Neural progenitor cell (in vitro differentiated cells): ENCODE results near the gene PTTG1IP. TPM values are rescaled to one million over a fixed set of nuclear protein-coding genes. Genes with fewer than 3 reads are reported as not detected.

ENCODE experiments used
- DNase-seq: peaks from one replicate; pipeline ENCODE4 v3.0.0-alpha.2; 2016; ENCODE audit warnings: low spot score
- H2AFZ ChIP-seq: fragments of 200-600 bp; sonication (generic); replicated peaks from 2 replicates; pipeline ENCODE4 v1.6.1; 2016; ENCODE audit warnings: antibody characterized with exemption
- H3F3A ChIP-seq: fragments of 200-600 bp; sonication (generic); 2 replicates; pipeline ENCODE4 v1.6.1; 2016; ENCODE audit warnings: antibody characterized with exemption, low read depth
- H3K27ac ChIP-seq: fragments of 200-600 bp; sonication (generic); 2 replicates; pipeline ENCODE4 v1.5.1; 2016; ENCODE audit warnings: mild to moderate bottlenecking
- H3K27me3 ChIP-seq: fragments of 200-600 bp; sonication (generic); 2 replicates; pipeline ENCODE4 v1.6.1; 2016; ENCODE audit warnings: mild to moderate bottlenecking, moderate library complexity
- H3K36me3 ChIP-seq: fragments of 200-600 bp; sonication (generic); 2 replicates; pipeline ENCODE4 v1.5.1; 2016
- H3K4me1 ChIP-seq: fragments of 200-600 bp; sonication (generic); 2 replicates; pipeline ENCODE4 v1.6.1; 2016; ENCODE audit warnings: mixed run types
- H3K4me2 ChIP-seq: fragments of 200-600 bp; sonication (generic); 2 replicates; pipeline ENCODE4 v1.6.1; 2016
- H3K4me3 ChIP-seq: fragments of 200-600 bp; sonication (generic); 2 replicates; pipeline ENCODE4 v1.5.1; 2016
- H3K79me2 ChIP-seq: fragments of 200-600 bp; sonication (generic); 2 replicates; pipeline ENCODE4 v1.6.1; 2016; ENCODE audit warnings: low read depth
- H3K9ac ChIP-seq: fragments of 200-600 bp; sonication (generic); 2 replicates; pipeline ENCODE4 v1.6.1; 2016
- H3K9me3 ChIP-seq: fragments of 200-600 bp; sonication (generic); 2 replicates; pipeline ENCODE4 v1.5.1; 2016; ENCODE audit warnings: low read depth
- H4K20me1 ChIP-seq: fragments of 200-600 bp; sonication (generic); 2 replicates; pipeline ENCODE4 v1.6.1; 2016; ENCODE audit warnings: low read depth
- H3K27ac Mint-ChIP-seq: 3 replicates; pipeline ENCODE4 v1.8.0; 2021; ENCODE audit warnings: mixed read lengths
- H3K27me3 Mint-ChIP-seq: 2 replicates; pipeline ENCODE4 v1.8.0; 2022; ENCODE audit warnings: low read depth, mild to moderate bottlenecking, inconsistent platforms, moderate library complexity, mixed read lengths; ENCODE audit not compliant: insufficient read depth
- H3K36me3 Mint-ChIP-seq: 3 replicates; pipeline ENCODE4 v1.8.0; 2021; ENCODE audit warnings: mixed read lengths
- H3K4me1 Mint-ChIP-seq: 3 replicates; pipeline ENCODE4 v1.8.0; 2021; ENCODE audit warnings: mixed read lengths
- H3K4me3 Mint-ChIP-seq: 3 replicates; pipeline ENCODE4 v1.8.0; 2021; ENCODE audit warnings: mild to moderate bottlenecking, moderate library complexity, mixed read lengths
- H3K9me3 Mint-ChIP-seq: 3 replicates; pipeline ENCODE4 v1.8.0; 2020; ENCODE audit warnings: mixed read lengths
- EZH2 ChIP-seq: fragments of 200-600 bp; sonication (generic); IDR thresholded peaks from 2 replicates; pipeline ENCODE4 v1.6.1; 2017; ENCODE audit warnings: antibody characterized with exemption, mild to moderate bottlenecking, moderate library complexity
- EZH2phosphoT487 ChIP-seq: fragments of 200-600 bp; sonication (generic); IDR thresholded peaks from 2 replicates; pipeline ENCODE4 v1.6.1; 2017; ENCODE audit warnings: antibody characterized with exemption
- total RNA-seq: library from RNA; depleted of rRNA; stranded (reverse); fragments of >200 nt; gene quantifications from 2 replicates; pipeline ENCODE4 v1.2.3, GENCODE V29; 2015; ENCODE audit warnings: low replicate concordance
- TF ChIP-seq, protein P1 (sequence below): fragments of 200-600 bp; sonication (generic); IDR thresholded peaks from 2 replicates; pipeline ENCODE4 v1.5.1; 2017; ENCODE audit warnings: antibody characterized with exemption, mild to moderate bottlenecking

Gene PTTG1IP
- total RNA-seq, 1 donor from 2014 or later: 162 TPM

DNA sequence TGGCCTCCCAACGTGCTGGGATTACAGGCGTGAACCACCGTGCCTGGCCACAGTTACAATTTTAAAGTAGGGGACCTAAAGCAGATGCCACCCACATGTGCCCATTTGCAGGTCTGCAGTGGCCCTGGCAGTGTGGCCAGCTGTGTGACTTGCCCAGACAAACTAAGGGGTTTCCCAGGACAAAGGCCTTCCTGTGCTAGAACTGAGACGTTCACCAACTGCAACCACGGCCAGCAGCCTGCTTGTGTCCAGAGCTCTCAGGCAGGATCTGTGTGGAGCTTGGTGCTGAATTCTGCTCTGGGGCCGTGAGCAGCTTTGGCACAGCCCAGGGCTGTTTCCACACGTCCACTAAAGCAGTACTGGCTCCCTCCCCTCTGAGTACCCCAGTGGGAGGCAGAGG is 10.6 kb upstream of the PTTG1IP start:
- Mint-ChIP-seq H3K27ac (no peak overlapping the region), H3K4me1 (no peaks in the 10 kb centered on the region), H3K36me3 (no peaks in the 10 kb centered on the region), H3K9me3 (no peaks in the 10 kb centered on the region), H3K4me3 (no peak overlapping the region), H3K27me3 (peaks cover 6% of the 10 kb centered on the region)
- H3K27ac ChIP-seq: no peak overlapping the region
- H3K4me1 ChIP-seq: no peaks in the 10 kb centered on the region
- H3K36me3 ChIP-seq: no peaks in the 10 kb centered on the region
- no peaks in the 10 kb centered on the region for H3K27me3 ChIP-seq
- H4K20me1 ChIP-seq: no peaks in the 10 kb centered on the region
- no peak overlapping the region for H3K4me2 ChIP-seq
- no peak overlapping the region for H3K9ac ChIP-seq
- H2AFZ ChIP-seq: no peak overlapping the region
- no peaks in the 10 kb centered on the region for H3K9me3 ChIP-seq
- H3K4me3 ChIP-seq: no peak overlapping the region
- H3F3A ChIP-seq: no peaks in the 10 kb centered on the region
- no peak for DNase-seq
- no peaks in the 10 kb centered on the region for H3K79me2 ChIP-seq
- no peak for TF ChIP-seq EZH2
- TF ChIP-seq, protein P1, sequence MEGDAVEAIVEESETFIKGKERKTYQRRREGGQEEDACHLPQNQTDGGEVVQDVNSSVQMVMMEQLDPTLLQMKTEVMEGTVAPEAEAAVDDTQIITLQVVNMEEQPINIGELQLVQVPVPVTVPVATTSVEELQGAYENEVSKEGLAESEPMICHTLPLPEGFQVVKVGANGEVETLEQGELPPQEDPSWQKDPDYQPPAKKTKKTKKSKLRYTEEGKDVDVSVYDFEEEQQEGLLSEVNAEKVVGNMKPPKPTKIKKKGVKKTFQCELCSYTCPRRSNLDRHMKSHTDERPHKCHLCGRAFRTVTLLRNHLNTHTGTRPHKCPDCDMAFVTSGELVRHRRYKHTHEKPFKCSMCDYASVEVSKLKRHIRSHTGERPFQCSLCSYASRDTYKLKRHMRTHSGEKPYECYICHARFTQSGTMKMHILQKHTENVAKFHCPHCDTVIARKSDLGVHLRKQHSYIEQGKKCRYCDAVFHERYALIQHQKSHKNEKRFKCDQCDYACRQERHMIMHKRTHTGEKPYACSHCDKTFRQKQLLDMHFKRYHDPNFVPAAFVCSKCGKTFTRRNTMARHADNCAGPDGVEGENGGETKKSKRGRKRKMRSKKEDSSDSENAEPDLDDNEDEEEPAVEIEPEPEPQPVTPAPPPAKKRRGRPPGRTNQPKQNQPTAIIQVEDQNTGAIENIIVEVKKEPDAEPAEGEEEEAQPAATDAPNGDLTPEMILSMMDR: no peak

DNA sequence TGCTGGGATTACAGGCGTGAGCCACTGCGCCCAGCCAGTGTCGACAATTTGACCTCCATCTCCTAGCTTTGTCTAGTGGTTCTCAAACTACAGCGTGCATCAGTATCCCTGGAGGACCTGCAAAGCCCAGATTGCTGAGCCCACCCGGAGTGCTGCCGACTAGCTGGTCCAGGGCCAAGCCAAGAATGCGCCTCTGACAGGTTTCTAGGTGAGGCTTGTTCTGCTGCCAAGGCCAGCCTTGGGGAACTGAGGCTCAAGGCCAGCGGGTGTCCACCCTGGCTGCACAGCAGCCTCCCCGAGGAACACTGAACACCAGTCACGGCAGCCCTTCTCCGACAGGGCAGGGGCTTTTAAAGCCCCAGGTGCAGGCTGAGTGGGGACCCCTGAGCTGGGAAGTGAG is 9.8 kb upstream of the PTTG1IP start:
- Histone ChIP-seq H3K27me3 (no peaks in the 10 kb centered on the region), H3F3A (no peaks in the 10 kb centered on the region), H3K4me3 (no peak overlapping the region), H3K9me3 (no peaks in the 10 kb centered on the region), H3K79me2 (no peaks in the 10 kb centered on the region), H3K9ac (no peak overlapping the region), H2AFZ (no peak overlapping the region), H3K4me1 (no peaks in the 10 kb centered on the region), H3K36me3 (no peaks in the 10 kb centered on the region), H3K27ac (no peak overlapping the region), H4K20me1 (no peaks in the 10 kb centered on the region), H3K4me2 (no peak overlapping the region)
- no peaks in the 10 kb centered on the region for H3K36me3 Mint-ChIP-seq
- no peak for DNase-seq
- TF ChIP-seq, protein P1: no peak
- TF ChIP-seq EZH2: no peak
- peaks cover 6% of the 10 kb centered on the region for H3K27me3 Mint-ChIP-seq
- no peaks in the 10 kb centered on the region for H3K4me1 Mint-ChIP-seq
- no peak overlapping the region for H3K4me3 Mint-ChIP-seq
- H3K9me3 Mint-ChIP-seq: no peaks in the 10 kb centered on the region
- H3K27ac Mint-ChIP-seq: no peak overlapping the region

GRCh38 chr21:44881198-44881872 is 7.8 kb upstream of the PTTG1IP start:
- Histone ChIP-seq H3K9me3 (no peaks in the 10 kb centered on the region), H3F3A (no peaks in the 10 kb centered on the region), H3K27ac (no peak overlapping the region), H3K4me2 (no peak overlapping the region), H4K20me1 (no peaks in the 10 kb centered on the region), H3K4me3 (no peak overlapping the region), H3K9ac (no peak overlapping the region), H3K4me1 (no peaks in the 10 kb centered on the region), H3K27me3 (peaks cover 14% of the 10 kb centered on the region), H3K79me2 (no peaks in the 10 kb centered on the region), H3K36me3 (no peaks in the 10 kb centered on the region), H2AFZ (no peak overlapping the region)
- no peaks in the 10 kb centered on the region for H3K4me1 Mint-ChIP-seq
- no peak for TF ChIP-seq EZH2
- TF ChIP-seq EZH2phosphoT487: no peak
- TF ChIP-seq, protein P1: no peak
- no peaks in the 10 kb centered on the region for H3K9me3 Mint-ChIP-seq
- no peak overlapping the region for H3K27ac Mint-ChIP-seq
- peaks cover 11% of the 10 kb centered on the region for H3K27me3 Mint-ChIP-seq
- H3K4me3 Mint-ChIP-seq: no peak overlapping the region
- H3K36me3 Mint-ChIP-seq: no peaks in the 10 kb centered on the region
- DNase-seq: no peak
